WERI-Rb-1 (cell line): ENCODE data around the gene RBMXL2.

Source experiments
- DNase-seq: peaks from one replicate; pipeline ENCODE4 v3.0.0-alpha.2; 2020
- H3K27ac ChIP-seq: fragments of 250-450 bp; sonication (Bioruptor Pico); 2 replicates; pipeline ENCODE4 v1.5.1; 2020; ENCODE audit warnings: mild to moderate bottlenecking, moderate library complexity
- H3K27me3 ChIP-seq: fragments of 250-450 bp; sonication (Bioruptor Pico); 2 replicates; pipeline ENCODE4 v1.5.1; 2021; ENCODE audit warnings: mild to moderate bottlenecking, low read depth, moderate library complexity; ENCODE audit not compliant: insufficient read depth, severe bottlenecking
- H3K36me3 ChIP-seq: fragments of 250-450 bp; sonication (Bioruptor Pico); 2 replicates; pipeline ENCODE4 v1.5.1; 2020; ENCODE audit warnings: mild to moderate bottlenecking, moderate library complexity
- H3K4me3 ChIP-seq: 2 replicates; pipeline ENCODE4 v1.5.1; 2011; ENCODE audit warnings: low read depth, mild to moderate bottlenecking, control low read depth, low read length
- H3K9me3 ChIP-seq: fragments of 250-450 bp; sonication (Bioruptor Pico); 2 replicates; pipeline ENCODE4 v1.5.1; 2021; ENCODE audit warnings: mild to moderate bottlenecking, moderate library complexity; ENCODE audit not compliant: severe bottlenecking
- TF ChIP-seq, protein P1 (sequence below): IDR thresholded peaks from 2 replicates; pipeline ENCODE4 v1.5.1; 2011; ENCODE audit warnings: low read depth, mild to moderate bottlenecking, control low read depth, inconsistent platforms, low read length

RBMXL2 gene

DNA sequence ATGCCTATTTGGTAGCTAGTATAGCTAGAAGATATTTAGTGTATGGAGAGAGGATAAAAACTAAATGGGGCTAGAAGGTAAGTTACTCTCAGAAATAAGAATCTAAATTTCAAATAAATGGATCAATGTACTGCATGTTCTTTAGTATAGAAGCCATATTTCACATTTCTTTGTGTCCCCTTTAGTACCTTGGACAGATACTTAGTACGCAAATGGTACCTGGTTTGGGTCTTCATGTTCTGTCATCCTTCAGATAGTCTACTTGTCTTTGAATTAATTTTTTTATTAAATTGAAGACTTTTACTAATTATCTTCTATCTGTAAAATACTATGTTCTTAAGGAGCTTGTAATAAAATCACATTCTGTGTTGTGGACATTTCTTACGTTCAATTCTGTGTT lies 26.3 kb upstream of the RBMXL2 start:
- no peaks in the 10 kb centered on the region for H3K9me3 ChIP-seq
- H3K27me3 ChIP-seq: no peaks in the 10 kb centered on the region
- no peaks in the 10 kb centered on the region for H3K36me3 ChIP-seq
- DNase-seq: no peak
- TF ChIP-seq, protein P1, sequence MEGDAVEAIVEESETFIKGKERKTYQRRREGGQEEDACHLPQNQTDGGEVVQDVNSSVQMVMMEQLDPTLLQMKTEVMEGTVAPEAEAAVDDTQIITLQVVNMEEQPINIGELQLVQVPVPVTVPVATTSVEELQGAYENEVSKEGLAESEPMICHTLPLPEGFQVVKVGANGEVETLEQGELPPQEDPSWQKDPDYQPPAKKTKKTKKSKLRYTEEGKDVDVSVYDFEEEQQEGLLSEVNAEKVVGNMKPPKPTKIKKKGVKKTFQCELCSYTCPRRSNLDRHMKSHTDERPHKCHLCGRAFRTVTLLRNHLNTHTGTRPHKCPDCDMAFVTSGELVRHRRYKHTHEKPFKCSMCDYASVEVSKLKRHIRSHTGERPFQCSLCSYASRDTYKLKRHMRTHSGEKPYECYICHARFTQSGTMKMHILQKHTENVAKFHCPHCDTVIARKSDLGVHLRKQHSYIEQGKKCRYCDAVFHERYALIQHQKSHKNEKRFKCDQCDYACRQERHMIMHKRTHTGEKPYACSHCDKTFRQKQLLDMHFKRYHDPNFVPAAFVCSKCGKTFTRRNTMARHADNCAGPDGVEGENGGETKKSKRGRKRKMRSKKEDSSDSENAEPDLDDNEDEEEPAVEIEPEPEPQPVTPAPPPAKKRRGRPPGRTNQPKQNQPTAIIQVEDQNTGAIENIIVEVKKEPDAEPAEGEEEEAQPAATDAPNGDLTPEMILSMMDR: no peak
- no peak overlapping the region for H3K27ac ChIP-seq
- H3K4me3 ChIP-seq: no peak overlapping the region

GRCh38 chr11:7072401-7073028 lies 16.3 kb upstream of the RBMXL2 start:
- no peak for DNase-seq
- no peaks in the 10 kb centered on the region for H3K36me3 ChIP-seq
- TF ChIP-seq, protein P1: no peak

GRCh38 chr11:7077101-7077500 lies 11.7 kb upstream of the RBMXL2 start:
- H3K4me3 ChIP-seq: no peak overlapping the region
- no peak overlapping the region for H3K27ac ChIP-seq
- no peaks in the 10 kb centered on the region for H3K36me3 ChIP-seq
- TF ChIP-seq, protein P1: no peak
- no peak for DNase-seq
- peaks cover 5% of the 10 kb centered on the region for H3K9me3 ChIP-seq
- peaks cover 26% of the 10 kb centered on the region for H3K27me3 ChIP-seq

More at GRCh38 chr11:7072401-7073028, 16.3 kb upstream of the RBMXL2 start:
- no peak overlapping the region for H3K27ac ChIP-seq
- no peaks in the 10 kb centered on the region for H3K9me3 ChIP-seq
- peaks cover 7% of the 10 kb centered on the region for H3K27me3 ChIP-seq
- no peak overlapping the region for H3K4me3 ChIP-seq

DNA sequence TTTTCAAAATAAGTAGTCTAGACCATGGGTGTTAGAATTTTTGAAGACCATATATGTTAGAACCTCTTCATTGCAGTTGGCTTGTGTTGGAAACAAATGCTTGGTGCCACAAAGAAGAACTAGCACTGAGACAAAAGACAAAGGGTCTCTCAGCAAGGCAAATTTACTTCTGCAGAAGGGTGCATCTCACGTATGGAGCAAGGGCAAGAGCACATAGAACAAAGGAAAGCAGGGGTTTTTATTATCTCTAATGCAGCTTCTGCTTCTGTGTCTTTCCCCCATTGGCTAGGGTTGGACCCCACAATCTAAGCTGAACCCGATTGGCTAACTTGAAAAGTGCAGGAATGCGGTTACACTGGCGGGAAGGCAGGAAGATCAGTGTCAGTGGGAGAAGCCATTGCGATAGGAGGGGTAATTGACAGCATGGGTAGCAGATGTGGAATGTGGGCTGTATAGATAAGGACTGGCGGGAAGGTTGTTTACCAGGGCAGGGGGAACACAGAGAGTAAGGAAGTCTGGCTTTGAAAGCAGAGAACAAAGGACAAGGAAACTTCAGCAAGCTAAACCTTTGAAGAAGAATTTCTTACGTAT lies 9.2 kb upstream of the RBMXL2 start:
- no peak overlapping the region for H3K4me3 ChIP-seq
- TF ChIP-seq, protein P1: no peak
- H3K9me3 ChIP-seq: peaks cover 5% of the 10 kb centered on the region
- H3K27ac ChIP-seq: no peak overlapping the region
- DNase-seq: no peak
- peaks cover 35% of the 10 kb centered on the region for H3K27me3 ChIP-seq
- H3K36me3 ChIP-seq: no peaks in the 10 kb centered on the region

GRCh38 chr11:7080900-7081299 lies 7.9 kb upstream of the RBMXL2 start:
- Histone ChIP-seq H3K27ac (no peak overlapping the region), H3K4me3 (no peak overlapping the region), H3K27me3 (peaks cover 38% of the 10 kb centered on the region), H3K9me3 (peaks cover 5% of the 10 kb centered on the region), H3K36me3 (no peaks in the 10 kb centered on the region)
- TF ChIP-seq, protein P1: no peak
- DNase-seq: no peak

DNA sequence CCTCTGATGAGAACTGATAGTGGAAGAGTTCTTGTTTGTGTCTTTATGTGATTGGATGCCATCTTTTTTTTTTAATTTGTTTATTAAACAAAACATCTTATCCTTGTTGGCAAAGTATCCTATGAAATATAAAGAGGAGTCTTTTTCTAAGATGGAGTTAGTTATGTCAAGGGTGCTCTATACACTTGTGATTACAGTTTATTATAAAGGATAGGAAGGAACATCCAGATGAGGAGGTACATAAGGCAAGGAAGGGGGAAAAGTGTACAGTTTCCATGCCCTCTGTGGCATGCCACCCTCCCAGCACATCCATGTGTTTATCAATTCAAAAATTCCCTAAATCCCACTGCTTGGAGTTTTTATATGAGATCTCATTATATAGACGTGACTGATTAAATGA lies 7.4 kb upstream of the RBMXL2 start:
- TF ChIP-seq, protein P1: no peak
- Histone ChIP-seq H3K36me3 (no peaks in the 10 kb centered on the region), H3K27me3 (peaks cover 43% of the 10 kb centered on the region), H3K4me3 (no peak overlapping the region), H3K27ac (no peak overlapping the region), H3K9me3 (peaks cover 5% of the 10 kb centered on the region)
- no peak for DNase-seq
